Breast epithelium (tissue), 3 donors: ENCODE data around the gene FMC1.

ENCODE experiments used
- POLR2A ChIP-seq: fragments of 450-650 bp; IDR thresholded peaks from one replicate; pipeline ENCODE4 v1.6.1; 2016; ENCODE audit warnings: antibody characterized with exemption, mild to moderate bottlenecking, moderate library complexity
- POLR2AphosphoS5 ChIP-seq, 3 donors: sonication (generic); formaldehyde crosslinking; IDR thresholded peaks; one replicate each; pipeline ENCODE4 v1.6.1; 2017; ENCODE audit warnings: antibody characterized with exemption in 3 of 3
- TF ChIP-seq, protein P1 (sequence below), 3 donors: fragments of 450-650 bp; IDR thresholded peaks; one replicate each; pipeline ENCODE4 v1.5.1; 2016 to 2017; ENCODE audit warnings: antibody characterized with exemption in 3 of 3, mild to moderate bottlenecking in 3 of 3, moderate library complexity in 3 of 3

GRCh38 chr7:139339698-139340036 lies 1.5 kb upstream of the FMC1 start:
- TF ChIP-seq, protein P1, sequence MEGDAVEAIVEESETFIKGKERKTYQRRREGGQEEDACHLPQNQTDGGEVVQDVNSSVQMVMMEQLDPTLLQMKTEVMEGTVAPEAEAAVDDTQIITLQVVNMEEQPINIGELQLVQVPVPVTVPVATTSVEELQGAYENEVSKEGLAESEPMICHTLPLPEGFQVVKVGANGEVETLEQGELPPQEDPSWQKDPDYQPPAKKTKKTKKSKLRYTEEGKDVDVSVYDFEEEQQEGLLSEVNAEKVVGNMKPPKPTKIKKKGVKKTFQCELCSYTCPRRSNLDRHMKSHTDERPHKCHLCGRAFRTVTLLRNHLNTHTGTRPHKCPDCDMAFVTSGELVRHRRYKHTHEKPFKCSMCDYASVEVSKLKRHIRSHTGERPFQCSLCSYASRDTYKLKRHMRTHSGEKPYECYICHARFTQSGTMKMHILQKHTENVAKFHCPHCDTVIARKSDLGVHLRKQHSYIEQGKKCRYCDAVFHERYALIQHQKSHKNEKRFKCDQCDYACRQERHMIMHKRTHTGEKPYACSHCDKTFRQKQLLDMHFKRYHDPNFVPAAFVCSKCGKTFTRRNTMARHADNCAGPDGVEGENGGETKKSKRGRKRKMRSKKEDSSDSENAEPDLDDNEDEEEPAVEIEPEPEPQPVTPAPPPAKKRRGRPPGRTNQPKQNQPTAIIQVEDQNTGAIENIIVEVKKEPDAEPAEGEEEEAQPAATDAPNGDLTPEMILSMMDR (IDR thresholded peaks at IDR 0.05), result no peak
- TF ChIP-seq POLR2A, result no peak
- TF ChIP-seq POLR2AphosphoS5 (IDR thresholded peaks at IDR 0.05), result no peak
